ENCODE measurements around the gene ZHX3.
A peak's percentile ranks its signal among the peaks of the same experiment; 100 is the strongest.

The ZHX3 gene

GRCh38 chr20:41277049-41277448 lies 40.5 kb downstream of the ZHX3 start:
- TF ChIP-seq CTCF (IDR thresholded peaks at IDR 0.05) = no peak
- H3K4me3 ChIP-seq = no peak overlapping the region
- peak overlapping the region in 1 of 2 donors; percentile 26 for H3K27ac ChIP-seq
- no peak for DNase-seq (ENCODE audit: low spot score)

- peak overlapping the region; percentile 18 for H3K4me3 ChIP-seq
Measured at GRCh38 chr20:41276317-41276751, 41.2 kb downstream of the ZHX3 start.

GRCh38 chr20:41275301-41275731 lies 42.2 kb downstream of the ZHX3 start:
- H3K4me3 ChIP-seq = no peak overlapping the region
- DNase-seq (ENCODE audit: low spot score) = no peak
- H3K27ac ChIP-seq = no peak overlapping the region
- no peak for TF ChIP-seq CTCF (IDR thresholded peaks at IDR 0.05)

More at GRCh38 chr20:41276317-41276751, 41.2 kb downstream of the ZHX3 start:
- no peak for TF ChIP-seq CTCF (IDR thresholded peaks at IDR 0.05)
- H3K27ac ChIP-seq = peak overlapping the region in 1 of 2 donors; percentile 26
- DNase-seq (ENCODE audit: low spot score) = no peak

GRCh38 chr20:41274152-41274551 lies 43.4 kb downstream of the ZHX3 start:
- Histone ChIP-seq H3K27ac (no peak overlapping the region), H3K4me3 (no peak overlapping the region)
- no peak for TF ChIP-seq CTCF (IDR thresholded peaks at IDR 0.05)
- no peak for DNase-seq (ENCODE audit: low spot score)

- TF ChIP-seq CTCF (IDR thresholded peaks at IDR 0.05) = no peak
- no peak for DNase-seq (ENCODE audit: low spot score)
- Histone ChIP-seq H3K4me3 (no peak overlapping the region), H3K27ac (no peak overlapping the region)
Measured at GRCh38 chr20:41273445-41273844, 44.1 kb downstream of the ZHX3 start.

GRCh38 chr20:41272339-41272738 lies 45.2 kb downstream of the ZHX3 start:
- no peak overlapping the region for H3K27ac ChIP-seq
- no peak overlapping the region for H3K4me3 ChIP-seq
- no peak for DNase-seq (ENCODE audit: low spot score)
- no peak for TF ChIP-seq CTCF (IDR thresholded peaks at IDR 0.05)

GRCh38 chr20:41268917-41269652 lies 48.4 kb downstream of the ZHX3 start:
- Histone ChIP-seq H3K4me3 (no peak overlapping the region), H3K27ac (no peak overlapping the region)
- no peak for DNase-seq (ENCODE audit: low spot score)
- no peak for TF ChIP-seq CTCF (IDR thresholded peaks at IDR 0.05)

Data from coronary artery (tissue), 2 donors.